Activated T-helper 17 cell treated with anti-CD3 and anti-CD28 coated beads, Interleukin-2, amount 50 U/mL, for 72 hours (primary cell): ENCODE results near the gene PAOX. TPM values are rescaled to one million over a fixed set of nuclear protein-coding genes. Genes with fewer than 3 reads are reported as not detected.

Experiments used
- ATAC-seq: fragments of 150-1000 bp; cut with Tn5 transposase; replicated peaks from 2 replicates; pipeline ENCODE4 v1.10.0; 2021; ENCODE audit warnings: mild to moderate bottlenecking, moderate library complexity
- H3K27ac Mint-ChIP-seq: one replicate; pipeline ENCODE4 v1.8.0; 2022; ENCODE audit warnings: mixed read lengths
- H3K27me3 Mint-ChIP-seq: one replicate; pipeline ENCODE4 v1.8.0; 2022; ENCODE audit warnings: mixed read lengths
- H3K36me3 Mint-ChIP-seq: one replicate; pipeline ENCODE4 v1.8.0; 2022; ENCODE audit warnings: low read depth, mild to moderate bottlenecking, mixed read lengths
- H3K4me1 Mint-ChIP-seq: one replicate; pipeline ENCODE4 v1.8.0; 2022; ENCODE audit warnings: mixed read lengths
- H3K4me3 Mint-ChIP-seq: one replicate; pipeline ENCODE4 v1.8.0; 2022; ENCODE audit warnings: mild to moderate bottlenecking, mixed read lengths
- H3K9me3 Mint-ChIP-seq: one replicate; pipeline ENCODE4 v1.8.0; 2022; ENCODE audit warnings: mixed read lengths
- total RNA-seq, 2 donors: library from RNA; stranded (reverse); gene quantifications; one replicate each; pipeline ENCODE4 v1.2.3, GENCODE V29; 2022

The PAOX gene
- total RNA-seq: 1 to 10 TPM; 3.0 to 9.2 TPM

DNA sequence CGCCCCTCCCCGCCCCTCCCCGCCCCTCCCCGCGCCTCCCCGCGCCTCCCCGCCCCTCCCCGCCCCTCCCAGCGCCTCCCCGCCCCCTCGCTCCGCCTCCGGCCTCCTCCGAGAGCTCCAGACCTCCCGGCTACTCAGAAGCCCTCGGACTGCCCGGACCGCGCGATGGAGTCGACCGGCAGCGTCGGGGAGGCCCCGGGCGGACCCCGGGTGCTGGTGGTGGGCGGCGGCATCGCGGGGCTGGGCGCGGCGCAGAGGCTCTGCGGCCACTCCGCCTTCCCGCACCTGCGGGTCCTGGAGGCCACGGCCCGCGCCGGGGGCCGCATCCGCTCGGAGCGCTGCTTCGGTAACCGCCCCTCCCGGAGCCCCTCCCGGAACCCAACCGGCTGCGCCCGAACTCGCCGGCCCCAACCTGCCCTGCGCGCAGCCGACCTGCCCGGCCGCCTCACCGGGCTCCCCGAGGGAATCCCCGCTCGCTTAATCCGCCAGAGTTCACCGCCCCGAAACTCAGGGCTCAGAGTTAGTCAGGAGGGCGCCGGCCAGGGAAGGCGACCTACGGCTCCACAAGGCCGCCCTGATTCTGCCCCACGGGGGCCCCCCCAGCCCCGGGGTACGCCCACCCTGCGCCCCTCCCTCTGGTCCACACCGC lies at the start of gene PAOX:
PAOX (plus strand) TSS at position 111 of the 649 bp plus-strand sequence; CDS start at position 166, 55 bp downstream.
- Mint-ChIP-seq H3K27me3 (no peaks in the 10 kb centered on the region), H3K4me3 (peak within 1 kb of the TSS; percentile 61), H3K9me3 (no peaks in the 10 kb centered on the region), H3K27ac (no peak within 1 kb of the TSS), H3K36me3 (no peaks in the 10 kb centered on the region), H3K4me1 (no peaks in the 10 kb centered on the region)
- peak; percentile 88 for ATAC-seq

DNA sequence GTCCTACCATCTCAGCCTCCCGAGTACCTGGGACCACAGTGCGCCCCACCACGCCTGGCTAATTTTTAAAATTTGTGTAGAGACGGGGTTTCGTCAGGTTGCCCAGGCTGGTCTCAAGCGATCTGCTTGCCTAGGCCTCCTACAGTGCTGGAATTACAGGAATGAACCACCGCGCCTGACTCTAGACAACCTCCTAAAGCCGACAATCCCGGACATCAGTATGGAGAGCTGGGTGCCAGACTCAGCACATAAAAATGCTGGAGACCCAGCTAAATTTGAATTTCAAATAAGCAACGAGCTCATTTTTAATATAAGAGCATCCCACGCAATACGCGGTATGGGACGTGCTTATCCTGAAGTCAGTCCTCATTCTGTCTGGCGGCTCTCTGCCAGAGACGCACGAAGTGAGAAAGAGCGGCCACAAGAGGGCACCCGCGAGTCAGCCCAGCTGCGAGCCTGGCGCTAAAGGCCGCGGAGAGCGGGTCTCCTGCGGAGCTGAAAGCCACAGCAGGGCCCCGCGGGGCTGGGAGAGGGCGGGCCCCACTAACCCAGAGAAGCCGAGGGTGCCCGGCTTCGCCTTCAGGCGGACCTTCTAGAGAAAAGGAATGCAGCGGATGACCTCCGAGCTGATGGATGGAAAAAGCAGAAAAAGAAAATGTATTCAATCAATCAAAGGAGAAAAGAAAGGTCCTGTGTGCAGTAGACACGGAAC lies 49.4 kb upstream of the PAOX start:
- peak; percentile 95 for ATAC-seq
- H3K4me1 Mint-ChIP-seq: no peaks in the 10 kb centered on the region
- H3K27ac Mint-ChIP-seq: no peak overlapping the region
- H3K27me3 Mint-ChIP-seq: peaks cover 8% of the 10 kb centered on the region
- no peaks in the 10 kb centered on the region for H3K36me3 Mint-ChIP-seq
- peak overlapping the region; percentile 53 for H3K4me3 Mint-ChIP-seq
- H3K9me3 Mint-ChIP-seq: no peaks in the 10 kb centered on the region

DNA sequence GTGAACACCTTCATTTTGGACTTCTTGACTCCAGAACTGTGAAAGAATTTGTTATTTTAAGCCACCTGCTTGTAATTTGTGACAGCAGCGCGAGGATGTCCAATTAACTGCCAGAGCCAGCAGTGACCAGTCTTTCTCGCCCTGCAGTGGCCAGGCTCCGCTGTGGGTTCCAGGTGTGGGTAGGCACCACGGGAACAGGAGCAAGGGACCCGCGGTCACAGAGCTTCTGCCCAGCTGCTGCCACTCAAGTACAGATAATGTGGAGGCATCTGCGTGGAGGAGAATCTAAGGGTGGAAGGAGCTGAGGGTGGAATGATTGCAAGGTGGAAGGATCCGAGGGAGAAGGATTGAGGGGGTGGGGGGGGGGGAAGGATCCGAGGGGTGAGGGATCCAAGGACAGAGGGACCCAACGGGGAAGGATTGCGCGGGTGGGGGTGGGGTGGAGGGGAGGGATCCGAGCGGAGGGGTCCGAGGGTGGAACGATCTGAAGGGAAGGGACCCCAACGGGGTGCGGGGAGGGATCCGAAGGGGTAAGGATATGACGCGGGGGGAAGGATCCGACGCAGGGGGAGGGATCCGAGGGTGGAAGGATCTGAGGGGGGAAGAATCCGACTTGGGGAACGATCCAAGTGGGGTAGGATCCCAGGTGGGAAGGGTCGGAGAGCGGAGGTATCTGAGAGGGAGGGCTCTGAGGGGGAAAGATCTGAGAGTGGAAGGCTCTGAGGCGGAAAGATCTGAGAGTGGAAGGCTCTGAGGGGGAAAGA lies 45.9 kb upstream of the PAOX start:
- no peaks in the 10 kb centered on the region for H3K36me3 Mint-ChIP-seq
- H3K27me3 Mint-ChIP-seq: peaks cover 4% of the 10 kb centered on the region
- H3K4me3 Mint-ChIP-seq: no peak overlapping the region
- no peaks in the 10 kb centered on the region for H3K4me1 Mint-ChIP-seq
- no peak for ATAC-seq
- H3K9me3 Mint-ChIP-seq: no peaks in the 10 kb centered on the region
- no peak overlapping the region for H3K27ac Mint-ChIP-seq

DNA sequence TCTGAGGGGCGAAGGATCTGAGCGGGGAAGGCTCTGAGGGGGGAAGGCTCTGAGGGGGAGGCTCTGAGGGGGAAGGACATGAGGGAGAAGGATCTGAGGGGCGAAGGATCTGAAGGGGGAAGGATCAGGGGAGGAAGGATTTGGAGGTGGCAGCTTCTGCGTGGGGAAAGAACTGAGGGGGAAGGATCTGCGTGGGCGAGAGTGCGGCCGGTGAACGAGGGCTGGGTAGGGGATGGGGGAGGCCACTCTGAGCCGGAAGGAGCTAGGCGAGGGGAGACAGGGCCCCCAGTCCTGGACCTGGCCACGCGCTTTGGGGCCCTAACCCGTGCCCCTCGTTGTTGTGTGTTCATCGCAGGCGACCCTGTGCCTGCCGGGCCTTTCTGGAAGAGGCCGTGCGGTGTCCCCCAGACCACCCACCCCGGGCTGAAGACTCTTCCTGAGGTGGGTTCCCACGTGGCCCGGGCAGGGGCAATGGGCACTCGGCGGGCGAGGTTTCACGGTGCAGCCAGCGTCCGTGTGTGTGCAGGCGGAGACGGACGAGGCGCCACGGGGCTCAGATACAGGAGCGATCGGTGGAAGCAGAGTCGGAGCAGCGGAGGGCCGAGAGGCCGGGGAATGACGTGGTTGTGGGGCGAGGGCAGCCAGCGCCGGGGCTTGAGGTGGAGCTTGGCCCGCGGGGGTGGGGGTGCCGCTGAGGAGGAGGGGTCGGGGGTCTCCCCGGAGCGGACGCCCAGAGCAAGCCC lies 44.4 kb upstream of the PAOX start:
- Mint-ChIP-seq H3K4me1 (no peaks in the 10 kb centered on the region), H3K27me3 (no peaks in the 10 kb centered on the region), H3K9me3 (no peaks in the 10 kb centered on the region), H3K27ac (no peak overlapping the region), H3K36me3 (no peaks in the 10 kb centered on the region), H3K4me3 (peak overlapping the region; percentile 67)
- peak; percentile 46 for ATAC-seq

DNA sequence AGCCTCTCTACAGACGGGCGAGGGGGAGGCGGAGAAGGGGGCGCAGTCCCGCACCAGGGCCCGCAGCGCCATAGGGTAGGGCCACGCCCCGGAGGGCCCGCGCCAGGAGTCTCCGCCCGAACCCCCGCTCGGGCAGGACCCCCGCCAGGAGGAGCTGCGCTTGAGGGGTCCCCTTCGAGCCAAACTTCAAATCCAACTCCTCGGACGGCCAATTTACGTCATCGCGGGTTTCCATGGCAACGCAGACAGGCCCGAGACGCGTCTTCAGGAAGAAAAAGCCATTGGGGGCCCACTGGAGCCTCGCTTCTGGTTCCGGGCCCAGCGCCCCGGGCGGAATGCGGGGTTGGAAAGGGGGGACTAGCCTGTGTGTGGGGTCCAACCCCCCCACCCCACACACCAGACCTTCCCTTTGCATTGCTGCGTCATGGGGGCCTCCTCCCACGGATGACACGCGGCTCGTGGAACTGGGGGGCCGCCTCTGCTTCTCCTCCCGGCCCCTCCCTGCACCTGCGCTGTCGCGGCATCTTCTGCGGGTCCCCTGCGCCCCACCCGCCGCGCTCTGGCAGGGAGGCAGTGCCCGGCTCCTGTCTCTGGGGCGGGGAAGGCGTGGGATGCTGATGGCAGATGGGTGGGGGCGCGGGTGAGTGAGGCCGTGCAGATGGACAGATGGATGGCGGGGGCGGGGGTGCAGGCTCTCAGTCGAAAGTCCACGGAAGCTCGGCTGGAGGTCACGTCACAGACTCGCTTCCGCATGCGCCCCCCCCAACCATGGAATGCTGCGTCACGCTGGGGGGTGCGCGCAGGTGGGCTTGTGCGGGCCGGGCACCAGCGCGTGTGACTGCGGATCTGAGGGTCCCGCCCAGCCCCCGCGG lies 43.6 kb upstream of the PAOX start:
- Mint-ChIP-seq H3K27ac (no peak overlapping the region), H3K9me3 (no peaks in the 10 kb centered on the region), H3K4me1 (no peaks in the 10 kb centered on the region), H3K27me3 (no peaks in the 10 kb centered on the region), H3K36me3 (no peaks in the 10 kb centered on the region), H3K4me3 (peak overlapping the region; percentile 67)
- ATAC-seq: peak; percentile 36

DNA sequence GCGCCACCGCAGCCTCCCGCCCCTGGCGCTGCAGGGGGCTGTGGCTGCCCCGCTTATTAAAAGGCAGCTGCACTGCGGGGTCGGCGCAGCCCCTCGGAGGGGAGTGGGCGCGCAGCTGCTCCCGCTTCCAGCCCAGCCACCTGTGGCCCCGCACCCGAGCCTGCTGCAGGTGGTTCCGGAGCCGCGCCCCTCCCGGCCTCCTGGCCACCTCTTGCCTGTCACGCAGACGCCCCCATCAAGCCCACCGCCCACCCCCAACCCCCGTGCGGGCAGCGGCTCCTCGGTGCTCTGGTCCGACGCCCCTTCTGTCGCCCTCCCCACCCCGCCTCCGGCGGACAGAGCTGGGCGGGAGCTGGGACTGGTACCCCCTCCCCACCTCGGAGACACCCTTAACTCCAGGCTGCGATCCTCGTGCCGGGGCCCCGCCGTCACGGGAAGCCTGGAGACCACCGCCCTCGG lies 42.9 kb upstream of the PAOX start:
- H3K27me3 Mint-ChIP-seq: no peaks in the 10 kb centered on the region
- H3K9me3 Mint-ChIP-seq: no peaks in the 10 kb centered on the region
- peak; percentile 9 for ATAC-seq
- H3K27ac Mint-ChIP-seq: no peak overlapping the region
- H3K4me3 Mint-ChIP-seq: no peak overlapping the region
- no peaks in the 10 kb centered on the region for H3K36me3 Mint-ChIP-seq
- H3K4me1 Mint-ChIP-seq: no peaks in the 10 kb centered on the region

DNA sequence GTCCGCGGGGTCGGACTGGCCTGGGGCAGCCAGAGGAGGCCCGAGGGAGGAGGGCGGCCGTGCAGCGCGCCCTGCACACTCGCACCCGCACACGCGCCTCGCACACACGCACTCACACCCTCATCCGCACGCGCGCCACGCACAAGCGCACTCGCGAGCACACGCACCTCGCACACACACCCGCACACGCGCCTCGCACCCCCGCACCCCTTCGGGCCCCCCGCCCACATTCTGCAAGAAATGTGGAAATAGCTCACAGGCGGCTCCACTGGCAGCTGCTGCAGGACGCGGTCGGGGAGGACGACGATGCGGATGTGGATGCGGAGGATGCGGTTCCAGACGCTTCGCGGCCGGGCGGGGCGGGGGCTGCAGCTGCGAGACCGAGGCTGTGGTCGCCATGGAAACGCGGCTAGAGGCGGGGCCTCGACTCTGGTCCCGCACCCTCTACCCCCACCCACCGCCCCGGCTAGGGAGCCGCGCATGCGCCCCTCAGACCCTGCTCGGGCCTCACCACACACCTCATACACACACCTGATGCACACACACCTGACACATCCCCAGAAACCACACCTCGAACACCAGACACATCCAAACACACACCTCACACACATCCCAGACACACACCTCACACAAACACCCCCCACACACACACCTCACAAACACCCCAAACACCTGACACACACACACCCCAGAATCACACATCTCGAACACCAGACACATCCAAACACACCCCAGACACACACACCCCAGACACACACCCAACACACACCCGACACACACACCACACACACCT lies 42.3 kb upstream of the PAOX start, which contains the start of gene CALY:
CALY (minus strand) TSS at position 320 of the 793 bp plus-strand sequence. CDS start 7,907 bp downstream, outside the sequence.
- no peaks in the 10 kb centered on the region for H3K27me3 Mint-ChIP-seq
- H3K4me1 Mint-ChIP-seq: no peaks in the 10 kb centered on the region
- H3K4me3 Mint-ChIP-seq: peak within 1 kb of the TSS; percentile 67
- no peaks in the 10 kb centered on the region for H3K9me3 Mint-ChIP-seq
- ATAC-seq: peak; percentile 46
- H3K27ac Mint-ChIP-seq: no peak within 1 kb of the TSS
- H3K36me3 Mint-ChIP-seq: no peaks in the 10 kb centered on the region

DNA sequence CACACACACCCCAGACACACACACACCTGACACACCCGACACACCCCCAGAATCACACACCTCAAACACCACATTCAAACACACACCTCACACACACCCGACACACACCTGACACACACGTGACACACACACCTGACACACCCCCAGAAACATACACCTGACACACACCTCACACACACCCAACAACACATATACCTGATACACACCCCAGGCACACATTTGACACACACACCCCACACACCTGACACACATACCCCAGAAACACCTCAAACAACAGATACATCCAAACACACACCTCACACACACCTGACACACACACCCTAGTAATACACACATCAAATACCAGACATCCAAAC lies 41.7 kb upstream of the PAOX start:
- Mint-ChIP-seq H3K27me3 (peaks cover 3% of the 10 kb centered on the region), H3K27ac (no peak overlapping the region), H3K36me3 (no peaks in the 10 kb centered on the region), H3K4me1 (no peaks in the 10 kb centered on the region), H3K4me3 (no peak overlapping the region), H3K9me3 (no peaks in the 10 kb centered on the region)
- ATAC-seq: no peak

DNA sequence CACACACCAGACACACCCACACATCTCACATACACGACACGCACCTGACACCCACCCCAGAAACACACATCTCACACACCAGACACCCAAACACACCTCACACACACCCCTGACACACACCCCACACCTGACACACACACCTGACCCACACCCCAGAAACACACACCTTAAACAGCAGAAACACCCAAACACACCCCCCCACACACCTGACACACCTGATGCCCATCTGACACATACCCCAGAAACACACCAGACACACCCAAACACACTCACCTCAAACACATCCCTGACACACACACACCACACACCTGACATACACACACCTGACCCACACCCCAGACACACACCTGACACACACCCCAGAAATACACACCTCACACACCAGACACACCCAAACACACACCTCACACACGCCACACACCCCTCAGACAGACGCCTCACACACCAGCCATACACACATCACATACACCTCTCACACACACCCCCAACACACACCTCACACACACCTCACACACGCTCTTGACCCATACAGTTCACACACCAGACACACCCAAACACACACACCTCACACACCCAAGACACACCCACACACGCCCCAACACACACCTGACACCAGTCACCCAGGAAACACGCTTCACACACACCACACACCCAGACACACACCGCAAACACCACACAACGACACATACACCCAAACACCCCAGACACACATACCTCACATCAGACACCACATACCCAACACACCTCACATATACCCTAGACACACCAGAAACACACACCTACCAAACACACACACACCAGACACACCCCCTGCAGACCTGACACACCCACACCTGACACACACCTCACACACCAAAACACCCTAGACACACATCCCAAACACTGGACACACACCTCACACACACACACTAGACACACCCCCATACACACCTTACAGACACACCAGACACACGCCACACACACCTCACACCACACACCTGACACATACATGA lies 40.7 kb upstream of the PAOX start:
- no peaks in the 10 kb centered on the region for H3K9me3 Mint-ChIP-seq
- H3K27me3 Mint-ChIP-seq: peaks cover 3% of the 10 kb centered on the region
- no peaks in the 10 kb centered on the region for H3K36me3 Mint-ChIP-seq
- H3K27ac Mint-ChIP-seq: no peak overlapping the region
- H3K4me1 Mint-ChIP-seq: no peaks in the 10 kb centered on the region
- no peak overlapping the region for H3K4me3 Mint-ChIP-seq
- ATAC-seq: no peak

DNA sequence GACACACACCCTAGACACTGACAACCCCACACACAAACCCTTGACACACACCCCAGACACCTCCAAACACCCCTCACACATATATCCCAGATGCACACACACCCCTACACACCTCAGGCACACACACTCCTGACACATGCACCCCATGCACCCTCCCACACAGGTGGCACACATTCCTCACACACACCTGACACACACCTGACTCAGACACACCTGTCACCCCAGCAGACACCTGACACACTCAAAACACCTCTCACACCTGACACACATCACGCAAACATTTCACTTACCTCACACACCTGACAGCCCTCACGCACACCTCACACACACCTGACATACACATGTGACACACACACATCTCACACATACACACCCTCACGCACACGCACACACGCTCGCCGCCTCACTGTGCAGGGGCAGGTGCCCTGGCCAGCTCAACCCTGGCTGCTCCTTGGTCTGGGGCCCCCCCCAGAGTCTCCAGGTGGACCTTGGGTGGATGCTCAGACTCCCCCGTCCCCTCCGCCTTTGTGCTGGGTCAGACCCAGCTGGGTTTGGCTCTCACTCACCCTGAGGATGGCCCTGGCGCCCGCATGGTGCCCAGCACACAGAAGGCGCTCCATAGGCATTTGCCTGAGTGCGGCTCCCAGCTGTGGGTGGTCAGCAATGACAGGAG lies 39.2 kb upstream of the PAOX start:
- H3K9me3 Mint-ChIP-seq: no peaks in the 10 kb centered on the region
- no peak for ATAC-seq
- H3K27me3 Mint-ChIP-seq: peaks cover 8% of the 10 kb centered on the region
- H3K27ac Mint-ChIP-seq: no peak overlapping the region
- H3K4me3 Mint-ChIP-seq: no peak overlapping the region
- H3K36me3 Mint-ChIP-seq: no peaks in the 10 kb centered on the region
- no peaks in the 10 kb centered on the region for H3K4me1 Mint-ChIP-seq

DNA sequence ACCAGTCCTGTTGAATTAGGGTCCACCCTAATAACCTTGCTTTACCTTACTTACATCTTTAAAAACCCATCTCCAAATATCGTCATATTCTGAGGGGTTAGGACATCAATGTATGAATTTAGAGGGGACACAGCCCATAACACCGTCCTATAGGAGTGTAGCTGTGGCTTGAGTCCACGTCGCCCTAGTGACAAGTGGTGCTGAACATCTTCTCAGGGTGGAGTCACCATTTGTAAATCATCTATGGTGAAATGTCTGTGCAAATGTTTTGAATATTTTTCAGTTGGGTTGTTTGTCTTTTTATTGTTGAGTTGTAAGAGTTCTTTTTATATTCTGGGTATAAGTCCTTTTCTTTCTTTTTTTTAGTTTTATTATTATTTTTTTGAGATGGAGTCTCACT lies 37.1 kb upstream of the PAOX start:
- H3K36me3 Mint-ChIP-seq: no peaks in the 10 kb centered on the region
- H3K4me1 Mint-ChIP-seq: no peaks in the 10 kb centered on the region
- H3K9me3 Mint-ChIP-seq: no peaks in the 10 kb centered on the region
- ATAC-seq: no peak
- H3K4me3 Mint-ChIP-seq: no peak overlapping the region
- H3K27me3 Mint-ChIP-seq: peaks cover 17% of the 10 kb centered on the region
- H3K27ac Mint-ChIP-seq: no peak overlapping the region

DNA sequence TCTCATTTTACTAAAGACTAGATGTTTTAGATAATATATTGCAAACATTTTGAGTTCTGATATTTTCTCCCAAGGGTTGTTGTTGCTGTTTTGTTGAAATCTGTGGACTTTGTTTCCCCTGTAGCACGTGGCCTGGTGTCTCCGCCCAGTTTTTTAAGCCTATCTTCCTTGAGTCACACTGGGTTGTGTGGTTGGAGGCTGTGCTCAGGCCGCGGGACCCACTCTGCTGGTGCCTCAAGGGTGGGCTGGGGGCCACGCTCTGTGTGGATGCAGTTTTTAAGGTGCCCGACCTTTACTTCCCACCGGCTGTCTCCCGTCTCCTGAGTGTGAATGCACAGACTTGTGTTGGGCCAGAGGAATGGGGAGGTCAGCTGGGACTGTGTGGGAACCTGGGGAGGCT lies 36.1 kb upstream of the PAOX start:
- Mint-ChIP-seq H3K36me3 (no peaks in the 10 kb centered on the region), H3K4me1 (no peaks in the 10 kb centered on the region), H3K27ac (no peak overlapping the region), H3K4me3 (no peak overlapping the region), H3K9me3 (no peaks in the 10 kb centered on the region), H3K27me3 (peaks cover 17% of the 10 kb centered on the region)
- no peak for ATAC-seq
